Thyroid gland (tissue), 4 donors: ENCODE measurements around the gene NOS1AP. TPM values are rescaled to one million over a fixed set of nuclear protein-coding genes. Genes with fewer than 3 reads are reported as not detected.

Experiments
- DNase-seq, 2 donors: peaks; one replicate each; pipeline ENCODE4 v3.0.0-alpha.2; 2019
- H3K27ac ChIP-seq, 3 donors: fragments of 200-600 bp; sonication (generic); 1 replicate in 2 of 3; 2 replicates in 1 of 3; pipeline ENCODE4 v1.5.1; 2016 to 2019; ENCODE audit warnings: mild to moderate bottlenecking in 1 of 3, moderate library complexity in 1 of 3
- H3K27me3 ChIP-seq: fragments of 200-600 bp; sonication (generic); one replicate; pipeline ENCODE4 v1.5.1; 2019
- H3K36me3 ChIP-seq, 2 donors: fragments of 200-600 bp; sonication (generic); one replicate each; pipeline ENCODE4 v1.5.1; 2016 to 2019
- H3K4me1 ChIP-seq, 2 donors: fragments of 200-600 bp; sonication (generic); one replicate each; pipeline ENCODE4 v1.5.1; 2017 to 2019
- H3K4me3 ChIP-seq, 3 donors: fragments of 200-600 bp; sonication (generic); replicated peaks in 1 of 3; 1 replicate in 2 of 3; 2 replicates in 1 of 3; pipeline ENCODE4 v1.5.1; 2016; ENCODE audit warnings: mild to moderate bottlenecking in 1 of 3
- H3K9me3 ChIP-seq: fragments of 200-600 bp; sonication (generic); one replicate; pipeline ENCODE4 v1.5.1; 2017
- POLR2A ChIP-seq, 2 donors: fragments of 450-650 bp; IDR thresholded peaks; one replicate each; pipeline ENCODE4 v1.6.1; 2017; ENCODE audit warnings: antibody characterized with exemption in 2 of 2, mild to moderate bottlenecking in 2 of 2, moderate library complexity in 1 of 2
- WGBS, 2 donors: methylation state at CpG; one replicate each; pipeline ENCODE4 v1.1.5; 2017; 5-methylcytosine and 5-hydroxymethylcytosine counted together
- intact Hi-C: fragments of 100-400 bp; cut with DNase I; formaldehyde crosslinking; loops from one replicate; pipeline ENCODE4 v1.15.1; 2023
- total RNA-seq, 4 donors: library from RNA; depleted of rRNA; stranded (reverse); fragments of >200 nt; gene quantifications; one replicate each; pipeline ENCODE4 v1.2.3, GENCODE V29; 2016
- TF ChIP-seq, protein P1 (sequence below), 6 experiments: fragments of 200-600 bp in 3 of 6; fragments of 450-650 bp in 3 of 6; sonication (generic) in 3 of 6; IDR thresholded peaks; one replicate each; pipeline ENCODE4 v1.5.1; 2016 to 2019; ENCODE audit warnings: antibody characterized with exemption in 6 of 6, mild to moderate bottlenecking in 2 of 6, inconsistent platforms in 1 of 6, moderate library complexity in 1 of 6

NOS1AP gene
- total RNA-seq, 4 donors from 2014 or later, result 0.40 to 2.2 (median 0.54) TPM

DNA sequence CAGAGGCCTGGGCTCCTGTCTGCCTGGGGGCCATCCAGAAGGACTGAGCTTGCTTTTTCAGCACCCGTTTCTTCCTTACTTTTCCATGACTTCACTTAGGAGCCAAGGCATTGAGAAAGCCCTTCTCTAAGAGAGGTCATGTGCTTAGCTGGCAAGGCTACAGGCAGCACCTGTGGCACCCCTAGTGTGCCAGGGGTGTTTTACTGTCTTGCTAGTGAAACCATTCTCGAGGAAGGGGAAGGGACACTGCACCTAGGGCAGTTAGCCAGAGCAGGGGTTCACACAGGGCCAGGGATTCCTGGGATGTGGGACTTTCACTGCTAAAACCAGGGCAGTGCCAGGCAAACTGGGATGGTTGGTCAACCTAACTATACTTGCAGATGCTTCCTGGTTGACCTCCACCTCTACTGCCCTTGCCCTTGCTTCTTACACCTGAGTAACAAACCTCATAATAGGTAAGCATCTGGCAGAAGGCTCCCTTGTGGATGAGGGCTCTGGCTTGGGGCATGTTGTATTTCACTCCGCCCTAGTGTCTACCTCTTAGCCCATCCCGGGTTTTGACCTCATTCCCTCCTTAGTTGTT lies 69.2 kb downstream of the NOS1AP start:
- Histone ChIP-seq H3K4me3 (no peak overlapping the region), H3K4me1 (no peaks in the 10 kb centered on the region), H3K9me3 (no peaks in the 10 kb centered on the region), H3K36me3 (no peaks in the 10 kb centered on the region), H3K27me3 (no peaks in the 10 kb centered on the region), H3K27ac (no peak overlapping the region)
- 8 to 55% methylated on average over 4 of the region's 4 CpGs for WGBS, 2 donors
- peak; percentile 6 to 16 for DNase-seq
- intact Hi-C loops, result no loop called here
- no peak for TF ChIP-seq POLR2A (IDR thresholded peaks at IDR 0.05)
- TF ChIP-seq, protein P1, sequence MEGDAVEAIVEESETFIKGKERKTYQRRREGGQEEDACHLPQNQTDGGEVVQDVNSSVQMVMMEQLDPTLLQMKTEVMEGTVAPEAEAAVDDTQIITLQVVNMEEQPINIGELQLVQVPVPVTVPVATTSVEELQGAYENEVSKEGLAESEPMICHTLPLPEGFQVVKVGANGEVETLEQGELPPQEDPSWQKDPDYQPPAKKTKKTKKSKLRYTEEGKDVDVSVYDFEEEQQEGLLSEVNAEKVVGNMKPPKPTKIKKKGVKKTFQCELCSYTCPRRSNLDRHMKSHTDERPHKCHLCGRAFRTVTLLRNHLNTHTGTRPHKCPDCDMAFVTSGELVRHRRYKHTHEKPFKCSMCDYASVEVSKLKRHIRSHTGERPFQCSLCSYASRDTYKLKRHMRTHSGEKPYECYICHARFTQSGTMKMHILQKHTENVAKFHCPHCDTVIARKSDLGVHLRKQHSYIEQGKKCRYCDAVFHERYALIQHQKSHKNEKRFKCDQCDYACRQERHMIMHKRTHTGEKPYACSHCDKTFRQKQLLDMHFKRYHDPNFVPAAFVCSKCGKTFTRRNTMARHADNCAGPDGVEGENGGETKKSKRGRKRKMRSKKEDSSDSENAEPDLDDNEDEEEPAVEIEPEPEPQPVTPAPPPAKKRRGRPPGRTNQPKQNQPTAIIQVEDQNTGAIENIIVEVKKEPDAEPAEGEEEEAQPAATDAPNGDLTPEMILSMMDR (IDR thresholded peaks at IDR 0.05), result no peak

DNA sequence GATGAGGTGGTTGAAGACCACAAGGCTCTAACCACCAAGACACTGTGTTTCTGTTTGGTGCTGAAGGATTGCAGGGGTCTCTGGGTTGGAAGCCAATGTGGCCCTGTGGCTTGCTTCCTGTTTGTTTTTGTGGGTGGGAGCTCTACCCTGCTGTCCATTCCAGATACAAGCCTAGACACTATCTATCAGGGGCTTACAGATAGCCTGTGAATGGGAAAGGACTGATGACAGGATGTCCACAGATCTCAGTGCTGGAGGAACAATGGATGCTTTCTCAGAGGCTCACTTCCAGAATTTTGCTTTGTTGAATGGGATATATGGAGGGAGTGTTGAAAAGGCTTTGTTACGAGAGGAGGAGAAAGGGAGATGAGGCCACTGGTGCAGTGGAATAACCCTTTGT lies 69.7 kb downstream of the NOS1AP start:
- no peaks in the 10 kb centered on the region for H3K9me3 ChIP-seq
- no peaks in the 10 kb centered on the region for H3K4me1 ChIP-seq
- H3K36me3 ChIP-seq, result no peaks in the 10 kb centered on the region
- H3K27ac ChIP-seq, result no peak overlapping the region
- H3K27me3 ChIP-seq, result no peaks in the 10 kb centered on the region
- TF ChIP-seq POLR2A (IDR thresholded peaks at IDR 0.05), result no peak
- TF ChIP-seq, protein P1 (IDR thresholded peaks at IDR 0.05), result no peak
- intact Hi-C loops, result no loop called here
- DNase-seq, result no peak
- no peak overlapping the region for H3K4me3 ChIP-seq
- WGBS, 2 donors, result 72 to 92% methylated on average over 1 of the region's 1 CpG

DNA sequence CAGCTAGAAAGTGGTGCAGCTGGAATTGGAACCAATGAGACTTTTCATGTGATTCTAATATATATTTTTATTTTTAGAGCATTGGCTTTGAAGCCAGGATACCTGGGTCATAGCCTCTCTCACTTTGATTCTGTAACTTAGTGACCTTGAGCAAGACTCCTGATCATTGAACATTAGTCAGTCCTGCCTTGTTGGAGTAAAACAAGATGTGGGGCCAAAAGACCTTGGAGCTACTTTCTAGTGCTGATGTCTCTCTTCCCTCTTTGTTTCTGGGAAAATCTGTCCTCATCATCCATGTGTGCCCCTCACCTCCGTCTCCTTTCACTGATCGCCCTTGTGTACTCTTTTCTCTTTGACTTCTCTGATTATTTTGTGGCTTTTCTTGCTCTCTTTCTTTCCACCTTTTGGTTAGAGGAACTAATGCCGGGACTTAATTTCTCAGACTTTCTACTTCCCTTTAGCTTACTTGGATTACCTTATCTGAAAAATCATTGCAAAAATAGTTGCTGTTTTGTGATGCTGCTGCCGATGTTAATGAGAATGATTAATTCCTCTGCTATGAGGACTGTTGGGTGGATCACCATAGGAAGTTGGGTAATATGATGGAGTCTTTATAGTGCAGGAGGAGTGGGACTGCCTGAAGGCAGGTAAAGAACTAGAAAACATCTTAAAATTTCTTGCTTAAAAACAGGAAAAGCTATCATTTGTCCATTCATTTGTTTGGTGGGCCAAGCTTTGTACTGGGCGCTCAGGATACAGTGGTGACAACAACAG lies 72.0 kb downstream of the NOS1AP start:
- H3K27ac ChIP-seq, result no peak overlapping the region
- intact Hi-C loops, result no loop called here
- no peak for TF ChIP-seq POLR2A (IDR thresholded peaks at IDR 0.05)
- TF ChIP-seq, protein P1 (IDR thresholded peaks at IDR 0.05), result no peak
- no peaks in the 10 kb centered on the region for H3K4me1 ChIP-seq
- no peak for DNase-seq
- H3K27me3 ChIP-seq, result no peaks in the 10 kb centered on the region
- H3K4me3 ChIP-seq, result no peak overlapping the region
- 78 to 92% methylated on average over 5 of the region's 5 CpGs for WGBS, 2 donors
- no peaks in the 10 kb centered on the region for H3K9me3 ChIP-seq
- H3K36me3 ChIP-seq, result no peaks in the 10 kb centered on the region

DNA sequence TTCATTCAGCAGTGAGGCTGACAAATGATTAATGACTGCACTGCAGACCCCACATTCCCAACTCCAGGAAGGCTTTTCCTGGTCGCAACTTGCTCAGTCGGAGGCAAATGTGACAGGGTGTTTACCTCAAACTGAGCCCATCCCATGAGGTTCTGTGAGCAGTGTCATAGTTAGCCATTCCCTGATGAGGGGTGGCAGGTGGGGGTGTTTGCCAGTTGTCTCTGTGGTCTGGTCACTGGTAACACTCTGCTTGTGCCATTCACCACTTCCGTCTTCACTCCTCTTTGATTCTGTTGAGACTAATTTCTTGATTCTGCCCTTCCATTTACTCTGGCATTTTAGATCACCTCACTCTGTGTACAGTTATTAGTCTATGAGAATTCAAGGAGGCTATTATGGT lies 73.5 kb downstream of the NOS1AP start:
- TF ChIP-seq POLR2A (IDR thresholded peaks at IDR 0.05), result no peak
- TF ChIP-seq, protein P1 (IDR thresholded peaks at IDR 0.05), result no peak
- intact Hi-C loops, result no loop called here
- WGBS, 2 donors, result 59 to 93% methylated on average over 3 of the region's 3 CpGs
- H3K9me3 ChIP-seq, result no peaks in the 10 kb centered on the region
- H3K27ac ChIP-seq, result no peak overlapping the region
- H3K4me3 ChIP-seq, result no peak overlapping the region
- H3K27me3 ChIP-seq, result no peaks in the 10 kb centered on the region
- DNase-seq, result no peak
- H3K36me3 ChIP-seq, result no peaks in the 10 kb centered on the region
- no peaks in the 10 kb centered on the region for H3K4me1 ChIP-seq

DNA sequence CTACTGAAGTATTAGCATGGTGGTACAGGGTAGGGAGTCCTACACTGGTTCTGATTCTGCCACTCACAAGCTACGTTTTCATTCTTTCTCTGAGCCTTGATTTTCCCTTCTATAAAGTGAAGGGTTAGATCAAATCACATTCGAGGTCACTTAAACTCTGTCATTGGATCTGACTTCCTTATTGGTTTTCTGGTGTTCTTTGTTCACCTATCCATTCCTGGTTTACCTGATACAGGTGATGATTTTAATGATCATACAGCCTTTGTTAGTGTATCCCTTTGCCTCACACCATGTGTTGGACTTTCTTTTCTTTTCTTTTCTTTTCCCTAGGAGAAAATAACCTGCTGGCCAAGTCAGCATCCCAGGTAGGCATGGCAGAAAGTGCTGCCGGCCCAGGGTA lies 74.8 kb downstream of the NOS1AP start:
- no peaks in the 10 kb centered on the region for H3K9me3 ChIP-seq
- no peak overlapping the region for H3K27ac ChIP-seq
- WGBS, 2 donors, result 50 to 55% methylated on average over 3 of the region's 3 CpGs
- no peaks in the 10 kb centered on the region for H3K27me3 ChIP-seq
- no peak for DNase-seq
- H3K4me3 ChIP-seq, result no peak overlapping the region
- no peaks in the 10 kb centered on the region for H3K36me3 ChIP-seq
- no peak for TF ChIP-seq POLR2A (IDR thresholded peaks at IDR 0.05)
- TF ChIP-seq, protein P1 (IDR thresholded peaks at IDR 0.05), result no peak
- intact Hi-C loops, result no loop called here
- H3K4me1 ChIP-seq, result no peaks in the 10 kb centered on the region
